Type B pancreatic cell (in vitro differentiated cells): ENCODE data around the gene STK33. TPM values are rescaled to one million over a fixed set of nuclear protein-coding genes. Genes with fewer than 3 reads are reported as not detected.

ENCODE experiments used
- DNase-seq: peaks from one replicate; pipeline ENCODE4 v3.0.0; 2021; ENCODE audit warnings: mixed read lengths; ENCODE audit not compliant: unreplicated experiment; ENCODE audit errors: extremely low spot score
- H3K27ac Mint-ChIP-seq: 2 replicates; pipeline ENCODE4 v1.8.0; 2021; ENCODE audit warnings: mild to moderate bottlenecking, mixed read lengths
- H3K27me3 Mint-ChIP-seq: 2 replicates; pipeline ENCODE4 v1.8.0; 2021; ENCODE audit warnings: mixed read lengths
- H3K36me3 Mint-ChIP-seq: 2 replicates; pipeline ENCODE4 v1.8.0; 2021; ENCODE audit warnings: mixed read lengths
- H3K4me1 Mint-ChIP-seq: one replicate; pipeline ENCODE4 v1.8.0; 2021; ENCODE audit warnings: mixed read lengths; ENCODE audit not compliant: unreplicated experiment
- H3K4me3 Mint-ChIP-seq: 2 replicates; pipeline ENCODE4 v1.8.0; 2021; ENCODE audit warnings: mild to moderate bottlenecking, mixed read lengths
- H3K9me3 Mint-ChIP-seq: 2 replicates; pipeline ENCODE4 v1.8.0; 2021; ENCODE audit warnings: mixed read lengths
- total RNA-seq: library from RNA; stranded (reverse); gene quantifications from 2 replicates; pipeline ENCODE4 v1.2.1, GENCODE V29; 2021; ENCODE audit warnings: low replicate concordance
- TF ChIP-seq, protein P1 (sequence below): fragments of 200-600 bp; sonication (generic); conservative IDR thresholded peaks from 2 replicates; pipeline ENCODE4 v1.5.0; 2021; ENCODE audit warnings: antibody characterized with exemption, mild to moderate bottlenecking

The STK33 gene
- total RNA-seq, 1 donor from 2014 or later, result 20.3 TPM

DNA sequence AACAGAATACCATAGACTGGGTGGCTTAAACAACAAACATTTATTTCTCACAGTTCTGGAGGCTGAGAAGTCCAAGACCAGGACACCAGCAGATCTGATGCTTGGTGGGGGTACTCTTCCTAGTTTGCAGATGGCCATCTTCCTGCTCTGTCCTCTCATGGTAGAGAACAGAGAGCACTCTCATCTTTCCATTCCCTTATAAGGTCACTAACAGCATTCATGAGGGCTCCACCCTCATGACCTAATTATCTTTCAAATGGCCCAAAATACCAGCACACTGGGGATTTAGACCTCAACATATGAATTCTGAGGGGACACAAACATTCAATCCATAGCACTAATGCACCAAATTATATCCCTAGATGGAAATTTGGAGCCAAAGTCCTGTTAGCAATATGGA, 6.1 kb downstream of the STK33 start:
- no peak overlapping the region for H3K27ac Mint-ChIP-seq
- no peaks in the 10 kb centered on the region for H3K9me3 Mint-ChIP-seq
- H3K4me1 Mint-ChIP-seq, result peaks cover 4% of the 10 kb centered on the region
- peaks cover 5% of the 10 kb centered on the region for H3K27me3 Mint-ChIP-seq
- no peak overlapping the region for H3K4me3 Mint-ChIP-seq
- no peak for DNase-seq
- no peaks in the 10 kb centered on the region for H3K36me3 Mint-ChIP-seq
- TF ChIP-seq, protein P1, sequence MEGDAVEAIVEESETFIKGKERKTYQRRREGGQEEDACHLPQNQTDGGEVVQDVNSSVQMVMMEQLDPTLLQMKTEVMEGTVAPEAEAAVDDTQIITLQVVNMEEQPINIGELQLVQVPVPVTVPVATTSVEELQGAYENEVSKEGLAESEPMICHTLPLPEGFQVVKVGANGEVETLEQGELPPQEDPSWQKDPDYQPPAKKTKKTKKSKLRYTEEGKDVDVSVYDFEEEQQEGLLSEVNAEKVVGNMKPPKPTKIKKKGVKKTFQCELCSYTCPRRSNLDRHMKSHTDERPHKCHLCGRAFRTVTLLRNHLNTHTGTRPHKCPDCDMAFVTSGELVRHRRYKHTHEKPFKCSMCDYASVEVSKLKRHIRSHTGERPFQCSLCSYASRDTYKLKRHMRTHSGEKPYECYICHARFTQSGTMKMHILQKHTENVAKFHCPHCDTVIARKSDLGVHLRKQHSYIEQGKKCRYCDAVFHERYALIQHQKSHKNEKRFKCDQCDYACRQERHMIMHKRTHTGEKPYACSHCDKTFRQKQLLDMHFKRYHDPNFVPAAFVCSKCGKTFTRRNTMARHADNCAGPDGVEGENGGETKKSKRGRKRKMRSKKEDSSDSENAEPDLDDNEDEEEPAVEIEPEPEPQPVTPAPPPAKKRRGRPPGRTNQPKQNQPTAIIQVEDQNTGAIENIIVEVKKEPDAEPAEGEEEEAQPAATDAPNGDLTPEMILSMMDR, result no peak

DNA sequence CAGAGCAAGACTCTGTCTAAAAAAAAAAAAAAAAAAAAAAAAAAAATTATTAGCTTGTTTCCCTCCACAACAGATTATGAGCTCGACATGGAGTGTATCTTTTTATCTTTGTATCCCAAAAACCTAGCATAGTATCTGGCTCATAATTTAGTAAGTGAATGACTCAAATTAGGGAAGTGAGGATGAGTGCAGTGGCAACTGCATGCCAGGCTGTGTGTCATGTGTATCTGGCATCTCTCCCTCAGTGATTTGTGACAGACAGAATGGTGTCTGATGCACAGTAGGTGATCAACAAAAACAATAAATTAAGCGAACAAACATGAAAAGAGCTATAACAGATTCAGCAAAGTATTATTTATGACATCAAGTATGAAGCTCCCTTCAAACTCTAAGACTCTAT, 7.2 kb downstream of the STK33 start:
- TF ChIP-seq, protein P1, result no peak
- no peak overlapping the region for H3K4me3 Mint-ChIP-seq
- no peak overlapping the region for H3K27ac Mint-ChIP-seq
- H3K4me1 Mint-ChIP-seq, result peaks cover 4% of the 10 kb centered on the region
- H3K36me3 Mint-ChIP-seq, result no peaks in the 10 kb centered on the region
- DNase-seq, result no peak
- H3K27me3 Mint-ChIP-seq, result peaks cover 3% of the 10 kb centered on the region
- H3K9me3 Mint-ChIP-seq, result no peaks in the 10 kb centered on the region

DNA sequence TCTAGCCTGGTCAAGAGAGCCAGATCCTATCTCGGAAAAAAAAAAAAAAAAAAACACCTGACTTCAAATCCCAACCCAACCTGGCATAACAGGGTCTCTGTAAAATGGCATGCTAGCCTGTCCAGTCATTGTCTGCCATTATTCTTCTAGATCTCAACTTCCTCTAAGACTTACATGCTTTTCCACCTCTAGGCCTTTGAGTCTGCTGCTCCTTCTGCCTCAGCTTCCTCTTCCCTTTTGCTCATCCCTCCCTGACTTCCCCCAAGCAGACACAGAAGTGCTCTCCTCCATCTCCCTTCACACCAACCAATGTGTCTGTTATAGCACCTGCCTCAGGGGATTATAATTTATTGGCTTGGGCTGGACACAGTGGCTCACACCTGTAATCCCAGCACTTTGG, 7.8 kb downstream of the STK33 start:
- TF ChIP-seq, protein P1, result no peak
- H3K9me3 Mint-ChIP-seq, result no peaks in the 10 kb centered on the region
- no peaks in the 10 kb centered on the region for H3K36me3 Mint-ChIP-seq
- no peak overlapping the region for H3K4me3 Mint-ChIP-seq
- no peaks in the 10 kb centered on the region for H3K4me1 Mint-ChIP-seq
- DNase-seq, result no peak
- no peak overlapping the region for H3K27ac Mint-ChIP-seq
- no peaks in the 10 kb centered on the region for H3K27me3 Mint-ChIP-seq

DNA sequence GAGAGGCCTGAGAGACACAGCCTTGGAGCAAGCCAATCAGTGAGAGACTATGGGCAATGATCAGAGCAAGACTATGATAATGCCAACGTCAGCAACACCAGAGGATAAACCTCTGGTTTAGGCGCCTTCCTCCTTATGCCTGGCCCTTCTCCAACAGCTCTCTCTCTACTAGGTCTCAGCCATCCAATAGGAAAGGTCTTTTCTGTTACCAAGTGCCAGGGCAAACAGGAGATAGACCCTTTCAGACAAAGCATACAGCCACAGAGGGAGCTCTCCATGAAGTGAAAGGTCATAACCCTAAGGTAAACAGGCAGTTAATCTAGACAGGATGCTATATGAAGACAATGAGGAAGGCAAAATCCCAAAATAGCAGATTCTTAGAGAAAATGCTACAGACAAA, 9.5 kb downstream of the STK33 start:
- no peaks in the 10 kb centered on the region for H3K4me1 Mint-ChIP-seq
- TF ChIP-seq, protein P1, result no peak
- DNase-seq, result no peak
- H3K27me3 Mint-ChIP-seq, result no peaks in the 10 kb centered on the region
- H3K27ac Mint-ChIP-seq, result no peak overlapping the region
- no peaks in the 10 kb centered on the region for H3K9me3 Mint-ChIP-seq
- no peak overlapping the region for H3K4me3 Mint-ChIP-seq
- no peaks in the 10 kb centered on the region for H3K36me3 Mint-ChIP-seq

DNA sequence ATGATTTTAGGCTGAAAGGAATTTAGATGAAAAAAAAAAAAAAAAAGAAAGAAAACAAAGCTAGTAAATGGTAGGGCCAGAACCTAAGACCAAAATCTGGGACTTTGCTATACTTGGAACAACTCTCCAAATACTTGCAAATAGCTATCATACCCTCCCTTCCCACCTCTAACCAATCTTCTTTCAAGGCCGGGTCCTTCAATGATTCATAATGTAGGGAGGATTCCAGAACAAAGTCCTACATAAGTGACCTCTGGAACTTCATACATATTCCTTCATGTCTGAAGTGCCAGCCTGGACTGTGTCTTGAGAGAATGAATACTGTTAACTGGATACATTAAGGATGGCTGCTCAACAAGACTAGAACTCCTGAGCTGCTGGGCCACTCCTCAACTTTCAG, 9.9 kb downstream of the STK33 start:
- no peak overlapping the region for H3K4me3 Mint-ChIP-seq
- DNase-seq, result no peak
- no peak overlapping the region for H3K27ac Mint-ChIP-seq
- H3K36me3 Mint-ChIP-seq, result no peaks in the 10 kb centered on the region
- no peaks in the 10 kb centered on the region for H3K9me3 Mint-ChIP-seq
- H3K27me3 Mint-ChIP-seq, result no peaks in the 10 kb centered on the region
- TF ChIP-seq, protein P1, result no peak
- H3K4me1 Mint-ChIP-seq, result no peaks in the 10 kb centered on the region

DNA sequence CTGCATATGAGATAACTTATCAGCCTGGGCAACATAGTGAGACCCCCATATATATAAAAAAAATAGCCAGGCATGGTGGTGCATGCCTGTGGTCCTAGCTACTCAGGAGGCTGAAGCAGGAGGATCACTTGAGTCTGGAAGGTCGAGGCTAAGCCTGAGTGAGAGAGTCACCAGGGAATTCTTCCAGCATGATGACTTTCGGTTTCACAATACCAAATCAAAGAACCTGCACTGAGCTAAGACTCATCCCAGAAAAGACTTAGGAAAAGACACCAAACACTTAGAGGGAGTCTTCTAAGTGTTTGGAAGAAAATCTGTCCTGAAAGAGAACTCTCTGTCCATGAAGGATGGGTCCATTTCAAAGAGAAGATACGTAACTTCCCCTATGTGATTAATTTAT, 12.7 kb downstream of the STK33 start:
- TF ChIP-seq, protein P1, result no peak
- DNase-seq, result no peak
- no peaks in the 10 kb centered on the region for H3K27me3 Mint-ChIP-seq
- H3K27ac Mint-ChIP-seq, result no peak overlapping the region
- no peaks in the 10 kb centered on the region for H3K4me1 Mint-ChIP-seq
- H3K9me3 Mint-ChIP-seq, result no peaks in the 10 kb centered on the region
- H3K36me3 Mint-ChIP-seq, result no peaks in the 10 kb centered on the region
- no peak overlapping the region for H3K4me3 Mint-ChIP-seq
